B cell (primary cell): Measurements from ENCODE around the gene STX1B. TPM values are rescaled to one million over a fixed set of nuclear protein-coding genes. Genes with fewer than 3 reads are reported as not detected.

ENCODE experiments used
- ATAC-seq: fragments of 200-7000 bp; cut with Tn5 transposase; one replicate; pipeline ENCODE4 v1.10.0; 2021; ENCODE audit warnings: low read depth, mild to moderate bottlenecking, moderate number of reproducible peaks, moderate library complexity
- CTCF ChIA-PET: fragments of 350-600 bp; sonication (Branson Sonifier 250); formaldehyde crosslinking; loops from one replicate; lab custom pipeline; 2021; ENCODE audit warnings: antibody characterized with exemption, inconsistent platforms; lab: Charles Lee
- POLR2A ChIA-PET: fragments of 350-600 bp; sonication (Branson Sonifier 250); formaldehyde crosslinking; loops from one replicate; lab custom pipeline; 2021; ENCODE audit warnings: antibody characterized with exemption; lab: Charles Lee
- DNase-seq: peaks from one replicate; pipeline ENCODE4 v3.0.0; 2013
- H2AFZ ChIP-seq: 2 replicates; pipeline ENCODE4 v1.6.1; 2012; ENCODE audit warnings: mild to moderate bottlenecking, low read depth, low read length; ENCODE audit not compliant: insufficient read depth, poor library complexity, severe bottlenecking
- H3K27ac ChIP-seq, 2 donors: 1 replicate in 1 of 2; 2 replicates in 1 of 2; pipeline ENCODE4 v1.5.1; 2012 to 2013; ENCODE audit warnings: low read length in 2 of 2, mild to moderate bottlenecking in 2 of 2, moderate library complexity in 1 of 2
- H3K27me3 ChIP-seq, 4 experiments: fragments of 200-600 bp in 1 of 4; sonication (generic) in 1 of 4; replicated peaks in 1 of 4; 1 replicate in 2 of 4; 2 replicates in 2 of 4; pipeline versions ENCODE4 v1.6.1 to v1.7.0; 2013 to 2016; ENCODE audit warnings: low read length in 3 of 4, mild to moderate bottlenecking in 2 of 4, mixed read lengths in 1 of 4, moderate library complexity in 1 of 4; ENCODE audit not compliant: insufficient read depth in 4 of 4, control insufficient read depth in 3 of 4; ENCODE audit errors: control extremely low read depth in 1 of 4
- H3K36me3 ChIP-seq, 2 experiments: replicated peaks in 1 of 2; 1 replicate in 1 of 2; 2 replicates in 1 of 2; pipeline versions ENCODE4 v1.6.1 to v1.7.1; 2013; ENCODE audit warnings: low read length in 1 of 2; ENCODE audit not compliant: insufficient read depth in 2 of 2, control insufficient read depth in 1 of 2; ENCODE audit errors: control extremely low read depth in 1 of 2, extremely low read depth in 1 of 2
- H3K4me1 ChIP-seq, 2 donors: fragments of 200-600 bp in 1 of 2; sonication (generic) in 1 of 2; 1 replicate in 1 of 2; 2 replicates in 1 of 2; pipeline versions ENCODE4 v1.5.1 to v1.6.1; 2013 to 2017; ENCODE audit warnings: low read length in 2 of 2; ENCODE audit not compliant: control insufficient read depth in 2 of 2, insufficient read depth in 2 of 2
- H3K4me2 ChIP-seq: replicated peaks from 2 replicates; pipeline ENCODE3; 2012; ENCODE audit warnings: mild to moderate bottlenecking, low read depth, low read length; ENCODE audit not compliant: poor library complexity, severe bottlenecking
- H3K4me3 ChIP-seq, 5 experiments: fragments of 200-600 bp in 1 of 5; sonication (generic) in 1 of 5; 1 replicate in 3 of 5; 2 replicates in 2 of 5; pipeline versions ENCODE4 v1.5.1 to v1.7.0; 2011 to 2016; ENCODE audit warnings: low read length in 4 of 5, mild to moderate bottlenecking in 4 of 5, low read depth in 2 of 5, control low read depth in 1 of 5, moderate library complexity in 1 of 5; ENCODE audit not compliant: insufficient read depth in 1 of 5; ENCODE audit errors: control extremely low read depth in 1 of 5, extremely low read depth in 1 of 5
- H3K79me2 ChIP-seq: fragments of 200-600 bp; sonication (generic); one replicate; pipeline ENCODE4 v1.6.0; 2016; ENCODE audit warnings: low read length; ENCODE audit not compliant: control insufficient read depth, insufficient read depth
- H3K9ac ChIP-seq: fragments of 200-600 bp; sonication (generic); 2 replicates; pipeline ENCODE4 v1.6.1; 2017; ENCODE audit warnings: mild to moderate bottlenecking, low read length, moderate library complexity
- H3K9me3 ChIP-seq, 3 donors: one replicate each; pipeline versions ENCODE4 v1.6.1 to v1.7.1; 2013; ENCODE audit warnings: low read length in 2 of 3; ENCODE audit not compliant: control insufficient read depth in 2 of 3, insufficient read depth in 1 of 3; ENCODE audit errors: control extremely low read depth in 1 of 3
- H4K20me1 ChIP-seq: 2 replicates; pipeline ENCODE4 v1.6.0; 2012; ENCODE audit warnings: mild to moderate bottlenecking, low read length; ENCODE audit not compliant: insufficient read depth, control insufficient read depth, poor library complexity, severe bottlenecking
- H3K27ac Mint-ChIP-seq: one replicate; pipeline ENCODE4 v1.8.0; 2021; ENCODE audit warnings: mixed read lengths
- H3K27me3 Mint-ChIP-seq: one replicate; pipeline ENCODE4 v1.8.0; 2021; ENCODE audit warnings: mixed read lengths
- H3K4me1 Mint-ChIP-seq: one replicate; pipeline ENCODE4 v1.8.0; 2021; ENCODE audit warnings: mixed read lengths
- H3K4me3 Mint-ChIP-seq: one replicate; pipeline ENCODE4 v1.8.0; 2021; ENCODE audit warnings: mixed read lengths
- H3K9me3 Mint-ChIP-seq: one replicate; pipeline ENCODE4 v1.8.0; 2022; ENCODE audit warnings: mixed read lengths; ENCODE audit not compliant: insufficient read depth
- EZH2 ChIP-seq: IDR thresholded peaks from 2 replicates; pipeline ENCODE4 v1.6.1; 2012; ENCODE audit warnings: borderline replicate concordance, low read depth, mild to moderate bottlenecking, moderate library complexity, low read length; ENCODE audit not compliant: insufficient read depth, poor library complexity, severe bottlenecking
- WGBS: methylation state at CpG from one replicate; pipeline ENCODE4 v1.1.5; 2013; ENCODE audit warnings: missing lambda C conversion rate; ENCODE audit not compliant: insufficient coverage; 5-methylcytosine and 5-hydroxymethylcytosine counted together
- intact Hi-C: fragments of 100-400 bp; cut with micrococcal nuclease; formaldehyde crosslinking; loops from one replicate; pipeline ENCODE4 v1.10.0; 2022
- polyA plus RNA-seq: library from polyadenylated mRNA; depleted of rRNA; stranded (reverse); fragments of >200 nt; gene quantifications from 2 replicates; pipeline ENCODE4 v1.2.3, GENCODE V29; 2012
- total RNA-seq, 2 donors: library from RNA; stranded (reverse); fragments of 120-200 nt in 1 of 2; gene quantifications; 1 replicate in 1 of 2; 2 replicates in 1 of 2; pipeline versions ENCODE4 v1.2.3 to v1.2.4, GENCODE V29; 2013 to 2022
- TF ChIP-seq, protein P1 (sequence below): fragments of 200-600 bp; IDR thresholded peaks from one replicate; pipeline ENCODE4 v1.8.0; 2022; ENCODE audit warnings: antibody characterized with exemption, mild to moderate bottlenecking

The STX1B gene
- total and polyA plus RNA-seq, 2 donors (not counting 1 experiment from before 2014, with no cell fraction given): 2.1 to 2.2 TPM

DNA sequence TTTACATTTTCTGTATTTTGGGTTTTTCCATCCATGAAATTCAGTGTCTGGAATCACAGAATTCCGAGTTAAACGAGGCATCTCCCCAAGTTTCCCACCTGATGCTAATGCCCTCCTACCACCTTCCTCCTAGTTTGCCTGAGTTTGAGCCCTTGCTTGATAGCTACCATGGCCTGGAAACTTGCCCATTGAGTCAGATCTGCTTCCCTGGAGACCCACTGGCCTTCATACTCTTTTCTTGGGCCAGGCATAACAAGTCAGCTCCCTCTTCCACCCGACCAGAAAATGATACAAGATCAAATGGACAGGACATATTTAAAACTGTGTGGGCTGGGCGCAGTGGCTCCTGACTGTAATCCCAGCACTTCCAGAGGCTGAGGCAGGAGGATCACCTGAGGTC is 42.6 kb downstream of the STX1B start:
- peaks cover 3 to 77% of the 10 kb centered on the region in 2 experiments for H3K36me3 ChIP-seq
- no peak overlapping the region for H3K27ac Mint-ChIP-seq
- H3K79me2 ChIP-seq: peaks cover 35% of the 10 kb centered on the region
- H3K27me3 Mint-ChIP-seq: no peaks in the 10 kb centered on the region
- ATAC-seq (no peak), DNase-seq (no peak)
- no peaks in the 10 kb centered on the region for H3K27me3 ChIP-seq
- intact Hi-C loops: no loop called here
- no peak overlapping the region for H3K4me2 ChIP-seq
- TF ChIP-seq, protein P1, sequence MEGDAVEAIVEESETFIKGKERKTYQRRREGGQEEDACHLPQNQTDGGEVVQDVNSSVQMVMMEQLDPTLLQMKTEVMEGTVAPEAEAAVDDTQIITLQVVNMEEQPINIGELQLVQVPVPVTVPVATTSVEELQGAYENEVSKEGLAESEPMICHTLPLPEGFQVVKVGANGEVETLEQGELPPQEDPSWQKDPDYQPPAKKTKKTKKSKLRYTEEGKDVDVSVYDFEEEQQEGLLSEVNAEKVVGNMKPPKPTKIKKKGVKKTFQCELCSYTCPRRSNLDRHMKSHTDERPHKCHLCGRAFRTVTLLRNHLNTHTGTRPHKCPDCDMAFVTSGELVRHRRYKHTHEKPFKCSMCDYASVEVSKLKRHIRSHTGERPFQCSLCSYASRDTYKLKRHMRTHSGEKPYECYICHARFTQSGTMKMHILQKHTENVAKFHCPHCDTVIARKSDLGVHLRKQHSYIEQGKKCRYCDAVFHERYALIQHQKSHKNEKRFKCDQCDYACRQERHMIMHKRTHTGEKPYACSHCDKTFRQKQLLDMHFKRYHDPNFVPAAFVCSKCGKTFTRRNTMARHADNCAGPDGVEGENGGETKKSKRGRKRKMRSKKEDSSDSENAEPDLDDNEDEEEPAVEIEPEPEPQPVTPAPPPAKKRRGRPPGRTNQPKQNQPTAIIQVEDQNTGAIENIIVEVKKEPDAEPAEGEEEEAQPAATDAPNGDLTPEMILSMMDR: no peak
- TF ChIP-seq EZH2: no peak
- peaks cover 18% of the 10 kb centered on the region for H4K20me1 ChIP-seq
- H3K9me3 ChIP-seq: no peaks in the 10 kb centered on the region
- no peak overlapping the region for H2AFZ ChIP-seq
- H3K4me1 ChIP-seq: no peaks in the 10 kb centered on the region
- no peak overlapping the region for H3K27ac ChIP-seq
- H3K4me3 ChIP-seq: no peak overlapping the region
- H3K4me3 Mint-ChIP-seq: no peak overlapping the region
- peaks cover 1% of the 10 kb centered on the region for H3K4me1 Mint-ChIP-seq
- ChIA-PET POLR2A (no interaction called here), CTCF (interaction anchor here (0.5 to 1.8 kb wide), 3 partner anchors 17 to 353 kb away, joined by 3 to 4 read pairs (median 4); partner anchors contain the start of gene HSD3B7)
- H3K9ac ChIP-seq: no peak overlapping the region
- WGBS: 96% methylated on average over 4 of the region's 4 CpGs
- H3K9me3 Mint-ChIP-seq: no peaks in the 10 kb centered on the region

- 99% methylated on average over 19 of the region's 19 CpGs for whole genome bisulfite sequencing
Observed at GRCh38 chr16:30966033-30966619, 44.3 kb downstream of the STX1B start.

More at GRCh38 chr16:30966033-30966619, 44.3 kb downstream of the STX1B start:
- Histone ChIP-seq H3K4me1 (no peaks in the 10 kb centered on the region), H3K4me2 (no peak overlapping the region), H3K4me3 (no peak overlapping the region), H3K36me3 (peaks cover 7 to 76% of the 10 kb centered on the region in 2 experiments), H2AFZ (no peak overlapping the region), H3K9me3 (no peaks in the 10 kb centered on the region), H3K27me3 (no peaks in the 10 kb centered on the region), H3K79me2 (peaks cover 41% of the 10 kb centered on the region), H3K9ac (no peak overlapping the region), H3K27ac (no peak overlapping the region), H4K20me1 (peaks cover 18% of the 10 kb centered on the region)
- intact Hi-C loops: no loop called here
- ChIA-PET CTCF (no interaction called here), POLR2A (interaction anchor here (0.7 kb wide), 1 partner anchor 220 kb away, joined by 8 read pairs; no protein-coding TSS in a partner anchor)
- no peak for TF ChIP-seq EZH2
- TF ChIP-seq, protein P1: no peak
- ATAC-seq: no peak
- peaks cover 1% of the 10 kb centered on the region for H3K4me1 Mint-ChIP-seq
- no peak overlapping the region for H3K4me3 Mint-ChIP-seq
- DNase-seq: no peak
- H3K27ac Mint-ChIP-seq: no peak overlapping the region
- no peaks in the 10 kb centered on the region for H3K27me3 Mint-ChIP-seq
- H3K9me3 Mint-ChIP-seq: no peaks in the 10 kb centered on the region
